Cardiac muscle cell (in vitro differentiated cells and primary cell): ENCODE results near the gene HS6ST1. TPM values are rescaled to one million over a fixed set of nuclear protein-coding genes. Genes with fewer than 3 reads are reported as not detected.

Source experiments
- DNase-seq, 2 donors: peaks; one replicate each; pipeline versions ENCODE4 v3.0.0 to v3.0.0-alpha.2; 2010 to 2017; ENCODE audit warnings: low read depth in 1 of 2, low spot score in 1 of 2
- H3K27ac ChIP-seq: fragments of 200-600 bp; sonication (generic); 2 replicates; pipeline ENCODE4 v1.5.1; 2016
- H3K27me3 ChIP-seq: fragments of 200-600 bp; sonication (generic); 2 replicates; pipeline ENCODE4 v1.6.0; 2016; ENCODE audit warnings: control low read depth
- H3K36me3 ChIP-seq: fragments of 200-600 bp; sonication (generic); 2 replicates; pipeline ENCODE4 v1.5.1; 2016; ENCODE audit warnings: control low read depth
- H3K4me1 ChIP-seq: fragments of 200-600 bp; sonication (generic); 2 replicates; pipeline ENCODE4 v1.8.1; 2017; ENCODE audit warnings: low read depth, mild to moderate bottlenecking, mixed run types
- H3K4me3 ChIP-seq: fragments of 200-600 bp; sonication (generic); 2 replicates; pipeline ENCODE4 v1.5.1; 2016; ENCODE audit warnings: mild to moderate bottlenecking
- H3K9me3 ChIP-seq: fragments of 200-600 bp; sonication (generic); 2 replicates; pipeline ENCODE4 v1.5.1; 2017; ENCODE audit warnings: low read depth, mild to moderate bottlenecking, control low read depth
- polyA plus RNA-seq: library from polyadenylated mRNA; unstranded; fragments of >200 nt; fragmentation: Nextera tagmentation; extraction: Ambion mirVana; gene quantifications from 2 replicates; pipeline ENCODE4 v1.2.1, GENCODE V29; 2016
- total RNA-seq: library from RNA; depleted of rRNA; stranded (reverse); fragments of >200 nt; gene quantifications from 2 replicates; pipeline ENCODE4 v1.2.3, GENCODE V29; 2016
- TF ChIP-seq, protein P1 (sequence below): IDR thresholded peaks from 2 replicates; pipeline ENCODE4 v1.5.1; 2012; ENCODE audit warnings: low read depth, mild to moderate bottlenecking, low read length

Gene HS6ST1
- total and polyA plus RNA-seq, 2 experiments from 2014 or later: 22.9 to 24.5 TPM

DNA sequence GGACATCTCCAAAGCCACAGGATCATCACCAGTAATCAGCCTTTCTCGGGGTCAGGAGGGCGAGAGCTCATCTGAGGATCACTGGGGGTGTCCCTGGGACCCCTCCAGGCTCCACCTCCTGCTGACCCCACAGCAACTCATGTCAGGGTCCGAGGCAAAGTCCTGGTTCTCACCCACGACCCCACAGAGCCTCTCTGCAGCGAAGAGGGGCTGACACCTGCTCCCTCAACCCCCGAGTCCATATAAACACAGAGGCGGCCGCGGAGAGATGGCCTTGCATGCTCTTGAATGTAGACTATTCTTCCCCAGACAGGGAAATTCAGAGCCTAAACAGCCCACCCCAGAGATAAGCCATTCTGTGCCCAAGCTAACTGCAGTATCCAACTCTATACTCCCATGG lies 29.9 kb downstream of the HS6ST1 start:
- Histone ChIP-seq H3K27me3 (no peaks in the 10 kb centered on the region), H3K9me3 (no peaks in the 10 kb centered on the region), H3K36me3 (no peaks in the 10 kb centered on the region), H3K27ac (no peak overlapping the region), H3K4me1 (no peaks in the 10 kb centered on the region), H3K4me3 (no peak overlapping the region)
- no peak for DNase-seq
- TF ChIP-seq, protein P1, sequence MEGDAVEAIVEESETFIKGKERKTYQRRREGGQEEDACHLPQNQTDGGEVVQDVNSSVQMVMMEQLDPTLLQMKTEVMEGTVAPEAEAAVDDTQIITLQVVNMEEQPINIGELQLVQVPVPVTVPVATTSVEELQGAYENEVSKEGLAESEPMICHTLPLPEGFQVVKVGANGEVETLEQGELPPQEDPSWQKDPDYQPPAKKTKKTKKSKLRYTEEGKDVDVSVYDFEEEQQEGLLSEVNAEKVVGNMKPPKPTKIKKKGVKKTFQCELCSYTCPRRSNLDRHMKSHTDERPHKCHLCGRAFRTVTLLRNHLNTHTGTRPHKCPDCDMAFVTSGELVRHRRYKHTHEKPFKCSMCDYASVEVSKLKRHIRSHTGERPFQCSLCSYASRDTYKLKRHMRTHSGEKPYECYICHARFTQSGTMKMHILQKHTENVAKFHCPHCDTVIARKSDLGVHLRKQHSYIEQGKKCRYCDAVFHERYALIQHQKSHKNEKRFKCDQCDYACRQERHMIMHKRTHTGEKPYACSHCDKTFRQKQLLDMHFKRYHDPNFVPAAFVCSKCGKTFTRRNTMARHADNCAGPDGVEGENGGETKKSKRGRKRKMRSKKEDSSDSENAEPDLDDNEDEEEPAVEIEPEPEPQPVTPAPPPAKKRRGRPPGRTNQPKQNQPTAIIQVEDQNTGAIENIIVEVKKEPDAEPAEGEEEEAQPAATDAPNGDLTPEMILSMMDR: no peak

DNA sequence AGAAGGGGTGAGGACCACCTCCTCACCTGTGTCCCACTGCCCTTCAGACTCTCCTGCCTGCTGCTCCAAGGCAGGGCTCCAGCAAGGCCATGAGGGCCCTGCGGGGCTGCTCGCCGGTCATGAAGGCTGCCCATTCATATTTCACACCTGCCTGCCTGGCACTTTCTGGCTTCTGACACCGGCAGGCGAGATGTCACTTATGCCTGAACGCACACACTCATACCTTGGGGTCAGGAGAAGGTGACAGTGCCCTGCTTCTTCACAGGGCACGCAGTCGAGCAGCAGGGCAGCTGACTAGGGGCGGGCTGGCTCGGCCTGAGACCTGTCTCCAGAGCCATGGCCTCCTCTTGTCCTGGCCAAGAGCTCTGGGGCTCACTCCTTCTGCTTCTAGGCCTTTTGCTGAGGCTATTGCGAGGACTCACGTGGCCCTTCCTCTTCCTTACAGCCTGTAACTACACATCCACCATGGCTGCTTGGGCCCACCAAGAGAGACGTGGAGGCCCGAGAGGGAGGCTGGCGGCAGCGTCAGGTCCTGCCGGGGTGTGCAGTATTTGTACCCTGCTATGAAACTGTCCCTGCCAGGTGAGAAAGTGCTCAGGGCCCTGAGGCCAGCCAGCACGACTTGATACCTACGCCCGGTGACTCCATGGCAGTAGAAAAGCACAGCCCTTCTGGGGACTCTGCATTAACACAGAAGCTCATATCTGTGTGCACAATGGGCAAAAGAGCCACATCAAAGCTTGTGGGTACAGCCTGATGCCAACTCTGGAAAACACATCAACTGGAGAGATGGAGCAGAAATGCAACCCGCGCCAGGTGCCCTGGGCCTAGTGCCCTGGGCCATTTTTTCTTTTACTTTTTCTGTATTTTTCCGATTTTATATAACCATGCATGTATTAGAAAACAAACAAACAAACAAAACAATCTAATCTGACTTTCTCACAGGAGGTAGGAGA lies 30.6 kb downstream of the HS6ST1 start:
- Histone ChIP-seq H3K4me1 (no peaks in the 10 kb centered on the region), H3K36me3 (no peaks in the 10 kb centered on the region), H3K4me3 (no peak overlapping the region), H3K9me3 (no peaks in the 10 kb centered on the region), H3K27ac (no peak overlapping the region), H3K27me3 (no peaks in the 10 kb centered on the region)
- TF ChIP-seq, protein P1: no peak
- no peak for DNase-seq

DNA sequence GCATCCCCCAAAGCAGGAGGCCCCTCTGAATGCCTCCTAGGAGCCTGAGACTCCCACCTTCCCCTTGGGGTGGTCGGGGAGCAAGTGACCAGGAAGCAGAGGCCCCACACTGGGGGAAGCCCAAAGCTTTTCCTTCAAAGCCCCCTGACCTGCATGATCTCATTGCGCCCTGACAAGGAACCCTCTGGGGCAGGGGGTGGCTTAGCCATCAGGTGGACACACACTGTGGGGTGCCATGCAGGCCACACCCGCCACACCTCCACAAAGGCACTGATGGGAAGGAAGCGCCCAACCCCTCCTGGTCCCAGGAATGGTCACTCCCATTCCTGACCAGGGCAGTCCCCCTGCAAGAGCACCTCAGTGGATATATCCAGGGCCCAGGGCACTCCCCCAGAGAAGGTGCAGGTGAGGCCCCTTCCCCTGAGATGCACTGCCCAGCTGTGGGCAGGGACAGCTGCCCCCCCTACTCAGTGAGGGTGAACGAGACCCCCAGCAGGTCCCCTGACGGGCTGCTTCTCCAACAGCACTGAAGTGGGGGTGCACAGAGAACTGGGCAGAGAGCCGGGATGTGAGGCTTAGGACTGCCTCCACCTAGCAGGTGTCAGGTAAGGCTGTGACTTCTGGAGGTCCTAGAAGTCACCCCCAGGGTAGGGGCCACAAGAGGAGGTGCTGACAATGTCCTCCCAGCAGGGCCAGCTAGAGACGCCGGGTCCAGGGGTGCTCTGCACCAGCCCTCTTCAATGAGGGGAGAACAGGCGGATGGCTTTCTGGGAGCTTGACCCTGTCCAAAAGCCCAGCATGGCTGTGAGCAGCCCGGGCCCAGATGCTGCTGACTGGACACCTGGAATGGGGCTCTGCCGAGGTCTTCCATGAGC lies 31.5 kb downstream of the HS6ST1 start:
- no peak overlapping the region for H3K27ac ChIP-seq

DNA sequence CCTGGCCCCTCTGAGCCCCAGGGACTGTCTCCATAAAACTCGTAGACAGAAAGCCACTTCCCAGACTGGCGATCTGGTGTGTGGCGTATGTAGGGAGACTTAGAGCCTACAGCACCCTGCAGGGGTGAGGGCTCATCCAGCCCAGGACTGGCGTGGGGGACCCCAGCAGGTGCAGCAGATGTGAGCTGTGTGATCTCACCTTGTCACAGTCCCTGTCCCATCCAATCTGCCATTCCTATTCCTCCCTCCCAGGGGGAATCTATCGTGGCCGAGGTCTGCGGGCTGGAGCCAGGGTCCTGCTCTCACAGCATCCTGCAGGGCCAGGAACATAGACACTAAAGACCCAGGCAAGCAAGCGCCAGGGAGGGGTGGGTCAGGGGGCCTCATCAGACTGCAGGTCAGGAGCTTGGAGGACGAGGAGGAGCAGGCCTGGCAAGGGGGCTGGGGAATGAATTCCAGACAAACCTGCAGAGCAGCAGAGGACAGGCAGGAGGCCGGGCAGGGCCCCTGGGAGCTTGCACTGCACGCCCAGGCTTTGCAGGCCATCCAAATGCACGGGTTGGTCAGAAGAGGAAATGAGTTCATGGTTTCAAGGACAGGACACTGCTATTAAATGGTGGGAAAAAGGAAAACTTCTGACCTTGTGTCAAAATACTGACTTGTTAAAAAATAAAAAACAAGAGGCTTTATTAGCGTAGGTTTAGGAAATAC lies 32.5 kb downstream of the HS6ST1 start:
- Histone ChIP-seq H3K27ac (no peak overlapping the region), H3K9me3 (no peaks in the 10 kb centered on the region), H3K4me3 (no peak overlapping the region), H3K36me3 (no peaks in the 10 kb centered on the region), H3K4me1 (no peaks in the 10 kb centered on the region), H3K27me3 (no peaks in the 10 kb centered on the region)
- TF ChIP-seq, protein P1: no peak
- DNase-seq: no peak

More for the DNA sequence above, 31.5 kb downstream of the HS6ST1 start:
- Histone ChIP-seq H3K36me3 (no peaks in the 10 kb centered on the region), H3K27me3 (no peaks in the 10 kb centered on the region), H3K4me3 (no peak overlapping the region), H3K4me1 (no peaks in the 10 kb centered on the region), H3K9me3 (no peaks in the 10 kb centered on the region)
- no peak for DNase-seq
- TF ChIP-seq, protein P1: no peak

DNA sequence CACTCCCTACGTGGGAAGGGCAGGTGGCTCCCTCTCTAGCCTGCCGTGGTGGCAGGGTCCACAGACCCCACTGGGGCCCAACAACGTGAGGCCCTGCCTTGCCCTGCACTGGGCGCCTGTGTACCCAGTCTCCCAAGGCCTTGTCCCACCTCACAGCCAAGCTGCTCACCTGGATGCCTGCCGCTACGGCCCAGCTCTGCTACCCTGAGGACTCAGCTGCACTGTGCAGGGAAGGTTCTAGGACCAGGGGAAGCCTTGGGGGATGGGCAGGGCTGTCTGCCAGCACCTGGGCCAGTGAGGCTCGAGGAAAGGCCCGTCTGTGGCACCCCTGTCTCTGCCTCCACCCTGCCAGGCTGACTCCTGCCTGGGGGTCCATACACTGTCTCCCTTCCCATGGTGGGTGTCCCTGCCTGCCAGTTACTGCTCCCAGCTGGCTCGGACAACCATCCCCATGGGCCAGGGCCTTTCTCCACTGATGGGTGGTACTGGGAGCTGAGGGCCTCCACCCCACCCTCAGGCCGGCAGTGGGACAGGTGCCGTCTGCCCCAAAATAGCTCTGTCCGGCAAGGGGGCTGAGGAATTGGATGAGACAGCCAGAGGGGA lies 33.2 kb downstream of the HS6ST1 start:
- no peaks in the 10 kb centered on the region for H3K4me1 ChIP-seq
- TF ChIP-seq, protein P1: no peak
- no peak overlapping the region for H3K4me3 ChIP-seq
- no peaks in the 10 kb centered on the region for H3K36me3 ChIP-seq
- H3K27ac ChIP-seq: no peak overlapping the region
- no peaks in the 10 kb centered on the region for H3K9me3 ChIP-seq
- DNase-seq: no peak
- no peaks in the 10 kb centered on the region for H3K27me3 ChIP-seq
